ENCODE results near the gene GLIS1. TPM values are rescaled to one million over a fixed set of nuclear protein-coding genes. Genes with fewer than 3 reads are reported as not detected.

GLIS1 gene
- total RNA-seq, 2 donors from 2014 or later, result not detected

- Mint-ChIP-seq H3K4me1 (no peaks in the 10 kb centered on the region), H3K9me3 (no peaks in the 10 kb centered on the region), H3K27ac (no peak overlapping the region), H3K27me3 (no peaks in the 10 kb centered on the region), H3K36me3 (ENCODE audit: low read depth) (no peaks in the 10 kb centered on the region), H3K4me3 (no peak overlapping the region)
- no peak for ATAC-seq (replicated peaks)
Measured at GRCh38 chr1:53601031-53601745, 137.8 kb downstream of the GLIS1 start.

GRCh38 chr1:53600561-53600960 lies 138.4 kb downstream of the GLIS1 start:
- H3K27me3 Mint-ChIP-seq, result no peaks in the 10 kb centered on the region
- no peak overlapping the region for H3K4me3 Mint-ChIP-seq
- H3K4me1 Mint-ChIP-seq, result no peaks in the 10 kb centered on the region
- no peaks in the 10 kb centered on the region for H3K36me3 Mint-ChIP-seq (ENCODE audit: low read depth)
- H3K9me3 Mint-ChIP-seq, result no peaks in the 10 kb centered on the region
- no peak overlapping the region for H3K27ac Mint-ChIP-seq
- ATAC-seq (replicated peaks), result no peak

DNA sequence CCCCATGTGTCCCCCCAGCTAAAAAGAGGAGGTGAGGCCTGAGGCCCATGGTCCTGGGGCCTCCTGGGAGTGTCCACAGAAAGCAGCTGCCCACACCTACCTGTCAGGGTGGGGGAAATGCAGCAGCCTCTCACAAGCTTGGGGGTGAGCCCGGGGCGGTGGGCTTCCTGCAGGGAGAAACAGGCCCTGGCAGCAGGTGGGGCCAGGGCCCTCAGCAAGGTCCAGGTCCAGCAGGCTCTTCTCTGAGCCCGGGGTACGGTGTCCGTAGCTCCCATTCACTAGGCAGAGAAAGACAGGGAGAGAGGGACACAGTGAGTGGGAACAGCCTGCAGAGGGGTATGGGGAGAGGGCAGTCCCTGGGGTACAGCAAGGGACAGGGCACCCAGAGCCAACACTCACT lies 139.0 kb downstream of the GLIS1 start:
- Mint-ChIP-seq H3K9me3 (no peaks in the 10 kb centered on the region), H3K4me3 (no peak overlapping the region), H3K36me3 (ENCODE audit: low read depth) (no peaks in the 10 kb centered on the region), H3K27ac (no peak overlapping the region), H3K27me3 (no peaks in the 10 kb centered on the region), H3K4me1 (no peaks in the 10 kb centered on the region)
- ATAC-seq (replicated peaks), result no peak

GRCh38 chr1:53599481-53599880 lies 139.5 kb downstream of the GLIS1 start:
- Mint-ChIP-seq H3K27ac (no peak overlapping the region), H3K4me1 (no peaks in the 10 kb centered on the region), H3K9me3 (no peaks in the 10 kb centered on the region), H3K36me3 (ENCODE audit: low read depth) (no peaks in the 10 kb centered on the region), H3K4me3 (no peak overlapping the region), H3K27me3 (no peaks in the 10 kb centered on the region)
- no peak for ATAC-seq (replicated peaks)

DNA sequence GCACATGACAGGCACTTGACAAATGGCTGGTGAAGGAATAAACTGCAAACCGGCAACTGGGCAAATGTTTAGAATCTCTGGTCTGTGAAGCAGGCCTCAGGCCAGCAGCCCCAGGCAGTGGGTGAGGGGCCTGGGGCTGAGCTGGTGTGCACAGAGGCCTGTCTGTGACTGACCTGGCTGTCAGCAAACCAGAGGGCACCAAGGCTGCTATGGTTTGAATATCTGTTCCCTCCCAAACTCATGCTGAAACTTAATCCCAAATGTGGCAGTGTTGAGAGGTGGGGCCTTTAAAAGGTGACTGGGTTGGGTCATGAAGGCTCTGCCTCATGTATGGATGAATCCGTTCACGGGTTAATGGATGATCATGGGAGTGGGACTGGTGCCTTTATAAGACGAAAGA lies 140.0 kb downstream of the GLIS1 start:
- Mint-ChIP-seq H3K4me1 (no peaks in the 10 kb centered on the region), H3K9me3 (no peaks in the 10 kb centered on the region), H3K27me3 (no peaks in the 10 kb centered on the region), H3K27ac (no peak overlapping the region), H3K36me3 (ENCODE audit: low read depth) (no peaks in the 10 kb centered on the region), H3K4me3 (no peak overlapping the region)
- no peak for ATAC-seq (replicated peaks)

DNA sequence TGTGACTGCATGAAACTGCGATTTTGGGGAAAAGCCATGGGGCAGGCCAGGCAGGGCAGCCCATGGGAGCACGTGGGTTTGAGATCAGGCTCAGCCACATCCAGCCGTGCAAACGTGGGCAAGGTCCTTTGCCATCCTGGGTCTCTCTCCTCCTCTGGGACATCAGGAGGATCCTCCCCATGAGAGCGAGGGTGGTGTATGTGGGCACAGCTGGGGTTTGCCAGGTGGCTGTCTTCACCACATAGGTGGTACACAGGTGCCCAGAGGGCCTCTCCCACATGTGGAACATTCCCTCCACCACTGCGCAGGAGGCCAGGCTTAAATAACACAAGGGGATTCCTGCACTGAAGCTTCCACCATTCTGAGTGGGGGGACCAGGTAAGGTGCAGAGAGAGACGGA lies 143.1 kb downstream of the GLIS1 start:
- no peak for ATAC-seq (replicated peaks)
- Mint-ChIP-seq H3K27ac (no peak overlapping the region), H3K4me3 (no peak overlapping the region), H3K9me3 (no peaks in the 10 kb centered on the region), H3K27me3 (no peaks in the 10 kb centered on the region), H3K4me1 (no peaks in the 10 kb centered on the region), H3K36me3 (ENCODE audit: low read depth) (no peaks in the 10 kb centered on the region)

DNA sequence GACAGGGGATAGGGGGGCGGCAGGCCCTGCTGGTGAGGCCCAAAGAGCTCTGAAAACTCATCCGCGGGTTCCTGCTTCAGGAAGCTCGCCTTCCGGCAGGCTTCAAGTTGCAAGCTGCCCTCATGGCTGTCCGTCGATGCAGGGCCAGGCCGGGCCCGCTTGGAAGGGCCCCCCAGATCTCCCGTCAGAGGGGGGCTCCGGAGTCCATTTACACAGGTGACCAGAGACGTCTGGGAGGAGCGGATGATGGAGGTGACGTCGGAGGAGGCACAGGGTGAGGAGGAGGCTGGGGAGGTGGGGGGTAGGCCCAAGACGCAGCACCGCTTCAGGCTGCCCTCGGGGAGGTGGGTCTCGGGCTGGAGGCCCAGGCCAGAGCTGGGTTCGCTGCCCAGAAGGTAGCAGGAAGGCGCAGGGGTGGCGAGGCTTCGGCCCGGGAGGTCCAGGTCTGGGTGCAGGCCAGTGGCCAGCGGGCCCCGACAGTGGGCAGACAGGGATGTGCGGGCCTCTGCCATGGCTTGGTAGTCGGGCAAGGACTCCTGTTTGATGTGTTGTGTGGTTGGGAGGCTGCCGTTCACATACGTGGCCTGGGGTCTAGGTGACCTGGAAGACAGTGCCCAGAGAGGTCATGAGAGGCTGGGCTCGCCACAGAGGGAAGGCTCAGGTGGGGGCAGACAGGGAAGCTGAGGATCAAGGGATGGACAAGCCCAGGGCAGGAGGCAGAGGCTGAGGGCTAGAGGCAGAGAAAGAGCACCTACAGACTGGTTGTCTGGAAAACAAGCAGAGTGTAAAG lies 144.4 kb downstream of the GLIS1 start:
- ATAC-seq (replicated peaks), result no peak
- H3K4me3 Mint-ChIP-seq, result no peak overlapping the region
- H3K27me3 Mint-ChIP-seq, result no peaks in the 10 kb centered on the region
- H3K4me1 Mint-ChIP-seq, result no peaks in the 10 kb centered on the region
- H3K27ac Mint-ChIP-seq, result no peak overlapping the region
- H3K36me3 Mint-ChIP-seq (ENCODE audit: low read depth), result no peaks in the 10 kb centered on the region
- H3K9me3 Mint-ChIP-seq, result no peaks in the 10 kb centered on the region

DNA sequence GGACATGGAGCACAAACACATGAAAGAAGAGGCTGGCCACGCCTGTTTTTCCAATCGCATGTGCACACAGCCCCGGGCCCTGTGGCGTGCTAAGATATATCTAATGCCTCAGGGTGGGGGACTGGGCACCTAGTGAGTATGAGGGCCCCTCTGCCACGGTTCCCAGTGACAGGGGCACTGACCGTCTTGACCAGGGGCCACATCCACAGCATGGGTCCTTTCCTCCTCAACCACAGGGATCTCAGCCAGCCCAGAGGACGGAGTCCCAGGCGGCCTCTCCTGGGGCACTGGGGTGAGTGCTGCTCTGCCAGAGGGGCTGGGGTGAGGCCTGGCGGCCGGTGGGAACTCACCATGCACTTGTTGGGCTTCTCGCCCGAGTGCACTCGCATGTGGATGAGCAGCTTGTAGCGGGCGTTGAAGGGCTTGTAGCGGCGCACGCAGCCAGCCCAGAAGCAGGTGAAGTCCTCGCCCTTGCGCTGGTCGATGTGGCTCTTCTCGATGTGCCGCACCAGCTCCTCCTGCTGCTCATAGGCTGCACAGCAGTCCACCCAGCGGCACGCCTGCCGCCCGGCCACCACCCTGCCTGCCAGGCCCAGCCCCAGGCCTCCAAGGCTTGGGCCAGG lies 145.1 kb downstream of the GLIS1 start:
- Mint-ChIP-seq H3K36me3 (ENCODE audit: low read depth) (no peaks in the 10 kb centered on the region), H3K4me1 (no peaks in the 10 kb centered on the region), H3K27ac (no peak overlapping the region), H3K9me3 (no peaks in the 10 kb centered on the region), H3K27me3 (no peaks in the 10 kb centered on the region), H3K4me3 (no peak overlapping the region)
- ATAC-seq (replicated peaks), result no peak

- H3K4me1 Mint-ChIP-seq, result no peaks in the 10 kb centered on the region
- ATAC-seq (replicated peaks), result no peak
- no peaks in the 10 kb centered on the region for H3K27me3 Mint-ChIP-seq
- no peak overlapping the region for H3K4me3 Mint-ChIP-seq
- H3K27ac Mint-ChIP-seq, result no peak overlapping the region
- H3K9me3 Mint-ChIP-seq, result no peaks in the 10 kb centered on the region
- H3K36me3 Mint-ChIP-seq (ENCODE audit: low read depth), result no peaks in the 10 kb centered on the region
Measured at GRCh38 chr1:53592985-53593757, 145.8 kb downstream of the GLIS1 start.

DNA sequence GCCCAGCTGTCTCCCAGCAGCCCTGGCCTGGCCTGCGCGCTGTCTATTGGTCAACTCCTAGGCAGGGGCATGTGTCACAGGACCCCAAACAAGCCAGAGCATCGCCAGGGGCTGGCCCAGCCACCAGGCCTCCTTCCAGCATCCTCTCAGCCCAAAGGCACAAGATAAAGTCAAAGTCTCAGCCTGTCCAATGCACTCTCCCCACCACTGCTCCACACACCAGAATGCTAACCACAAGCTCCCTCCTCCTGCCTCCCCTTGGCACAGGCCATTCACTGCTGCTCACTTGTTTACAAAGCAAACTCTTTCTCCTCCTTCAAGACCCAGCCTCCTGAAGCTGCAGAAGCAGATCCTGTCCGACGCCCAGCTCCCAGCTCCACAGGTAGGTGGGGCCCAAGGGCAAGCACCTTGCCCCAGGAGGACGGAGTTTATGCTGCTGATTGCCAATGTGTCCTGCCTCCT lies 146.4 kb downstream of the GLIS1 start:
- H3K27me3 Mint-ChIP-seq, result no peaks in the 10 kb centered on the region
- H3K4me3 Mint-ChIP-seq, result no peak overlapping the region
- H3K27ac Mint-ChIP-seq, result no peak overlapping the region
- H3K4me1 Mint-ChIP-seq, result no peaks in the 10 kb centered on the region
- no peaks in the 10 kb centered on the region for H3K9me3 Mint-ChIP-seq
- ATAC-seq (replicated peaks), result no peak
- no peaks in the 10 kb centered on the region for H3K36me3 Mint-ChIP-seq (ENCODE audit: low read depth)

DNA sequence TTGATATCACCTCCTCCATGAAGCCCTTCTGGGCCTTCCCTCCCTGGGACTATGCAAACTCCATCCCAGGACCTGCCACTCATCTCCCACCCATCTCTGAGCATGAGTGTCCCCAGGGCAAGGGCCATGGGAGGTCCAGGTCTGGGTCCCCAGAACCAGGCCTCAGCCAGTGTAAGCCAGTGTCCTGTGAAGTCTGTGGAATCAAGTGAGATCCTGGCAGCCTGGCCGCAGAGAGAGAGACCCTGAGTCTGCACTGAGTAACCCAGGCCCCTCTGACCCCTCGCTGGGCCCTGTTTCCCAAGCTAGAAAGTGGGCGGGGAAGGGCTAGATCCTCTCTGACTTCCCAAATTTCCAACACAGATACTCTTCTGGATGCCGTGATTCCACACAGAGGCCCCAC lies 147.0 kb downstream of the GLIS1 start:
- Mint-ChIP-seq H3K9me3 (no peaks in the 10 kb centered on the region), H3K27ac (no peak overlapping the region), H3K36me3 (ENCODE audit: low read depth) (no peaks in the 10 kb centered on the region), H3K27me3 (no peaks in the 10 kb centered on the region), H3K4me3 (no peak overlapping the region), H3K4me1 (no peaks in the 10 kb centered on the region)
- no peak for ATAC-seq (replicated peaks)

GRCh38 chr1:53590531-53591515 lies 148.1 kb downstream of the GLIS1 start:
- Mint-ChIP-seq H3K27me3 (no peaks in the 10 kb centered on the region), H3K4me1 (no peaks in the 10 kb centered on the region), H3K27ac (no peak overlapping the region), H3K9me3 (no peaks in the 10 kb centered on the region), H3K36me3 (ENCODE audit: low read depth) (no peaks in the 10 kb centered on the region), H3K4me3 (no peak overlapping the region)
- ATAC-seq (replicated peaks), result no peak

- no peak overlapping the region for H3K27ac Mint-ChIP-seq
Measured at GRCh38 chr1:53590104-53590503, 148.9 kb downstream of the GLIS1 start.

More at GRCh38 chr1:53590104-53590503, 148.9 kb downstream of the GLIS1 start:
- Mint-ChIP-seq H3K27me3 (no peaks in the 10 kb centered on the region), H3K36me3 (ENCODE audit: low read depth) (no peaks in the 10 kb centered on the region), H3K9me3 (no peaks in the 10 kb centered on the region), H3K4me1 (peaks cover 3% of the 10 kb centered on the region), H3K4me3 (no peak overlapping the region)
- ATAC-seq (replicated peaks), result no peak
